ENCODE results near the gene MBNL2. TPM values are rescaled to one million over a fixed set of nuclear protein-coding genes. Genes with fewer than 3 reads are reported as not detected.

MBNL2 gene
- total and polyA plus RNA-seq, 4 donors = 26.9 to 101 (median 48.4) TPM

DNA sequence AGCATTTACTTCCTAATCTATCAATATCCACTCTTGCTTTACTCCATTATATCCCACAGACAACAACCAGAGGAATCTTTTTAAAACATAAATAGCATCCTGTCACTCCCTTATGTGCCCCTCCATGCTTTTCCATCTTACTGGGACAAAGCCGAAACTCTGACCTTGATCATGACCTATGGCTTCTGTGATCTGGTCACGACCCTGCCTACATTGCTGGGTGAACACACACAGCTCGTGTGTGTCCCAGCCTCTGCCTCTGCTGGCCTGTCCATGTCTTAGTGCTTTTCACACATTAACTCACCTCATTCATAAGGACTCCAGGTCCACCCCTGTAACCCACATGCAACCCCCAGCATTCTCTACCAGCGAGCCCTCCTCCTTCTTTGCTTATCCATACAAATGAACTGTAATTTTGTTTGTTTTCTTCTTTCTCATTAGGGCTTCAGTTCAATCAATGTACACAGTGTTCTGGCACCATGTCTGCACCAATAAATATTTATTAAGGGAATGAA lies 115.9 kb downstream of the MBNL2 start:
- no peak for DNase-seq (ENCODE audit: low read depth in 4 of 6, low spot score in 6 of 6)
- 84% methylated on average over 3 of the region's 4 CpGs for WGBS (ENCODE audit: insufficient coverage)
- Histone ChIP-seq H3K4me3 (ENCODE audit: low read depth, low read length) (no peak overlapping the region), H3K9me3 (ENCODE audit: control insufficient read depth, insufficient read depth, low read length) (no peaks in the 10 kb centered on the region), H3K4me1 (ENCODE audit: control insufficient read depth, insufficient read depth, low read length) (peaks cover 12% of the 10 kb centered on the region), H3K27me3 (ENCODE audit: control insufficient read depth, insufficient read depth, low read length) (no peaks in the 10 kb centered on the region), H3K27ac (ENCODE audit: low read depth, low read length) (no peak overlapping the region), H3K36me3 (ENCODE audit: control insufficient read depth, insufficient read depth, low read length) (no peaks in the 10 kb centered on the region)

- H3K4me3 ChIP-seq (ENCODE audit: low read depth, low read length) = no peak overlapping the region
- 49% methylated on average over 13 of the region's 16 CpGs for WGBS (ENCODE audit: insufficient coverage)
- no peaks in the 10 kb centered on the region for H3K9me3 ChIP-seq (ENCODE audit: control insufficient read depth, insufficient read depth, low read length)
- no peaks in the 10 kb centered on the region for H3K27me3 ChIP-seq (ENCODE audit: control insufficient read depth, insufficient read depth, low read length)
- no peak overlapping the region for H3K27ac ChIP-seq (ENCODE audit: low read depth, low read length)
- H3K36me3 ChIP-seq (ENCODE audit: control insufficient read depth, insufficient read depth, low read length) = no peaks in the 10 kb centered on the region
- DNase-seq (ENCODE audit: low read depth in 4 of 6, low spot score in 6 of 6) = peak in 1 of 6 donors; percentile 60
- peaks cover 12% of the 10 kb centered on the region for H3K4me1 ChIP-seq (ENCODE audit: control insufficient read depth, insufficient read depth, low read length)
These were observed 116.4 kb downstream of the MBNL2 start for GRCh38 chr13:97338571-97338970.

DNA sequence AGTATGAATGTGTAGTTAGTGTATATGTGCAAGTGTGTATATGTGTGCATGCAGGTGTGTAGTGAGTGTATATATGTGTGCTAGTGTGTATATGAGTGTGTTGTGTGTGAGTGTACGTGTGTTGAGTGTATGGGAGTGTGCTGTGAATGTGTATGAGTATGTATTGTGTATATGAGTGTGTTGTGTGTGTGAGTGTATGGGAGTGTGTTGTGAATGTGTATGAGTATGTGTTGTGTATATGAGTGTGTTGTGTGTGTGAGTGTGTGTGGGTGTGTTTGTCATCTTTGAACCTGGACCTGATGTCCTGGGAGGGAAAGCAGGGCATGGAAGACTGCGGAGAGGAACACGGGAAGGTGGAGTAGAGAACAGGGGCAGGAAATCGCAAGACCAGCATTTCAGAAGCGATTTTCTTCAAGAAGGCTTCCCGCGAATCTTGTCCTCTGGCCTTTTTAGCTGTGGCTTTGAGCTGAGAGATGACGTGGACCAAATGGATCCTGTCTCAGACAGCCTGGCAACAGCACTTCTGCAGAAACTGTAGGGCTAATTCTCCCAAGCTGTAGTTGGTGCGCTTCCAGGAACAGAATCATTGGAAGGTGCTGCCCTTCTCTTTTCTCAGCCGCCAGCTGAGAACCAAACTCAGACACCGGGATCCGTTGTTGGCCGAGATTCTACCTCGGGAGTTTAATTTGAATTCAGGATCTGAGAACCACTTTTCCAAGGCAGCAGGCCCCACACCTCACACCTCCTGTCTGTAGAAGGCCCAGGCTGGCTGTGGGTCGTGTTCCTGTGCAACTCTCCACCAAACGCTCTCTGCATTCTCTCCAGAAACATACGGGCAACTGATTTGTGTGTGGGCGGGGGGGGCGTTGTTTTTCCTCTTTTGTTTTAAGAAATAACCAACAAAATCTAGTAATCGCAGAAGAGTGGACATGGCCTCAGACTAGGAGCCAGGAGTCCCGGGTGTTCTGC lies 117.2 kb downstream of the MBNL2 start:
- DNase-seq (ENCODE audit: low read depth in 4 of 6, low spot score in 6 of 6) = peak in 2 of 6 donors; percentile 38 to 55
- no peaks in the 10 kb centered on the region for H3K9me3 ChIP-seq (ENCODE audit: control insufficient read depth, insufficient read depth, low read length)
- H3K4me1 ChIP-seq (ENCODE audit: control insufficient read depth, insufficient read depth, low read length) = peaks cover 12% of the 10 kb centered on the region
- 78% methylated on average over 16 of the region's 21 CpGs for WGBS (ENCODE audit: insufficient coverage)
- H3K27me3 ChIP-seq (ENCODE audit: control insufficient read depth, insufficient read depth, low read length) = no peaks in the 10 kb centered on the region
- no peak overlapping the region for H3K27ac ChIP-seq (ENCODE audit: low read depth, low read length)
- no peak overlapping the region for H3K4me3 ChIP-seq (ENCODE audit: low read depth, low read length)
- no peaks in the 10 kb centered on the region for H3K36me3 ChIP-seq (ENCODE audit: control insufficient read depth, insufficient read depth, low read length)

DNA sequence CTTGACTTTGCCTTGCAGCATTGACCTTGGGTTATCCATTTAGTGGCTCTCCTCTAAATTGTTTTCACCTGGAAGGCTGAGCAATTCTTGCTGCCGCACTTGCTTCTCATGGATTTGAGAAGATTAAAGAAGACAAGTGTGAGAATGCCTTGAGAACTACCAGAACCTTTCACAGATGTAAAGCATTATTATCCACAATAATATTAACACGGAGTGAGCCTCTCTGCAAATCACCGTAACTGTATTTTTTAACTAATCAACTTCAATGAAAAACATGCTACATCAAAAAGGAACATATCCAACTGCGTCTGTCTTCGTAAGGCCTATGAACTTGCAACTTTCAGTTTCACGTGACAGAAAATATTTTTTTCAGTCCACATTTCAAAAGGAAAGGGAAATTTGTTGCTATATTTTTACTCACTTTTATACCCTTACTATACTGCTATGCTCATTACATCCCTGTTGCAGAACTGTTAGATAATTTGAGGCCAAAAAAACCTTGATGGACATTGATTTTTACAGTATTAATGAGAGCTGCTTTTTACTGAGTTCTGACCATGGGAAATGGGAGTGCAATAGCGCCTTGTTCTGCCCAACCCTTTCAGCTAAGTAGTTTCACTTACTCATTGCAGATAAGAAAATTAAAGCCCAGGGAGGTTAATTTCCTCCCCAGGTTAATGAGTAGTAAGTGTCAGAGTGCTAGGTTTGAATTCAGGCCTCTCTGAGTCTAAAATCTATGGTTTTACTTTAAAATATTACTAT lies 118.0 kb downstream of the MBNL2 start:
- Histone ChIP-seq H3K9me3 (ENCODE audit: control insufficient read depth, insufficient read depth, low read length) (no peaks in the 10 kb centered on the region), H3K27ac (ENCODE audit: low read depth, low read length) (no peak overlapping the region), H3K4me1 (ENCODE audit: control insufficient read depth, insufficient read depth, low read length) (peaks cover 12% of the 10 kb centered on the region), H3K4me3 (ENCODE audit: low read depth, low read length) (no peak overlapping the region), H3K36me3 (ENCODE audit: control insufficient read depth, insufficient read depth, low read length) (no peaks in the 10 kb centered on the region), H3K27me3 (ENCODE audit: control insufficient read depth, insufficient read depth, low read length) (no peaks in the 10 kb centered on the region)
- DNase-seq (ENCODE audit: low read depth in 4 of 6, low spot score in 6 of 6) = no peak
- 89% methylated on average over 2 of the region's 7 CpGs for WGBS (ENCODE audit: insufficient coverage)

DNA sequence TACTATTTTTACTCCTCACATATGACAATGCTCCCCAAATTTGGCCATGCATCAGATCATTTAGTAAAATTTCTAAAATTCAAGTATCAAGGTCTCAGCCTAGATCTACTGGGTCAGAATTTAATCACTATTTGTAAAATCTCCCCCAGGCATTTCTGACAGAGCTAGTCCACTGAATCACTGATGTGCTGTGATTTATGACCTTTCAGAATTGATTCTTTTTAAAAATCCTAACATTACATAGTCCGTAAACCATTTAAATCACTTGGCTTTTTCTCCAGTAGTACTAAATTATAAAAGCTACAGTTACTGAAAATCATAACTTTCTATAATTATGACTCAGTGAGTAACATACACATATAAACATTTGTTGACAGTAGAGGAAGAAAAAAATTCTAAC lies 119.0 kb downstream of the MBNL2 start:
- no peak overlapping the region for H3K4me3 ChIP-seq (ENCODE audit: low read depth, low read length)
- H3K27me3 ChIP-seq (ENCODE audit: control insufficient read depth, insufficient read depth, low read length) = no peaks in the 10 kb centered on the region
- peaks cover 12% of the 10 kb centered on the region for H3K4me1 ChIP-seq (ENCODE audit: control insufficient read depth, insufficient read depth, low read length)
- H3K36me3 ChIP-seq (ENCODE audit: control insufficient read depth, insufficient read depth, low read length) = no peaks in the 10 kb centered on the region
- no peak overlapping the region for H3K27ac ChIP-seq (ENCODE audit: low read depth, low read length)
- WGBS (ENCODE audit: insufficient coverage) = no CpG with 5 or more reads among the region's 1 CpG
- no peaks in the 10 kb centered on the region for H3K9me3 ChIP-seq (ENCODE audit: control insufficient read depth, insufficient read depth, low read length)
- DNase-seq (ENCODE audit: low read depth in 4 of 6, low spot score in 6 of 6) = no peak

DNA sequence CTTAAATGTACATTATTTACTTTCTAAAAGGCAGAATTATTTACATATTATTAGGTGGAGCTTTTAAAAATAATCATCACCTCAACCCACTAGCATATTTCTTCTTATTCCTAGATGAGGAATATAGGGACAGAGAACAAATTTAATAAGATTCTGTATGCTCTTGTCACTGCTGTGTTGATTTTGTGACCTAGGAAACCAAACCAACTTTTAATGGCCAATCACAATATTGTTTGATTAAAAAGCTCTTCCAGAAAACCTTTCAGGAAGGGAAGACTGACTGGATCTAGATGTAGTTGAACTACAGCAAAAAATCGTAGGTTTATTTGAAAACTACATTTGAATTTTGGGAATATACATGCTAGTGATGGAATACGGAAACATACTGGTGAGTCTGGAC lies 120.0 kb downstream of the MBNL2 start:
- Histone ChIP-seq H3K36me3 (ENCODE audit: control insufficient read depth, insufficient read depth, low read length) (peaks cover 8% of the 10 kb centered on the region), H3K4me3 (ENCODE audit: low read depth, low read length) (no peak overlapping the region), H3K4me1 (ENCODE audit: control insufficient read depth, insufficient read depth, low read length) (peaks cover 12% of the 10 kb centered on the region), H3K27ac (ENCODE audit: low read depth, low read length) (no peak overlapping the region), H3K27me3 (ENCODE audit: control insufficient read depth, insufficient read depth, low read length) (no peaks in the 10 kb centered on the region), H3K9me3 (ENCODE audit: control insufficient read depth, insufficient read depth, low read length) (no peaks in the 10 kb centered on the region)
- no peak for DNase-seq (ENCODE audit: low read depth in 4 of 6, low spot score in 6 of 6)
- WGBS (ENCODE audit: insufficient coverage) = no CpG with 5 or more reads among the region's 2 CpGs

- Histone ChIP-seq H3K4me3 (ENCODE audit: low read depth, low read length) (no peak overlapping the region), H3K36me3 (ENCODE audit: control insufficient read depth, insufficient read depth, low read length) (peaks cover 10% of the 10 kb centered on the region), H3K27ac (ENCODE audit: low read depth, low read length) (no peak overlapping the region), H3K9me3 (ENCODE audit: control insufficient read depth, insufficient read depth, low read length) (no peaks in the 10 kb centered on the region), H3K4me1 (ENCODE audit: control insufficient read depth, insufficient read depth, low read length) (peaks cover 12% of the 10 kb centered on the region), H3K27me3 (ENCODE audit: control insufficient read depth, insufficient read depth, low read length) (no peaks in the 10 kb centered on the region)
- no peak for DNase-seq (ENCODE audit: low read depth in 4 of 6, low spot score in 6 of 6)
- WGBS (ENCODE audit: insufficient coverage) = 91% methylated on average over 7 of the region's 8 CpGs
These were observed 120.8 kb downstream of the MBNL2 start for GRCh38 chr13:97342936-97343335.

GRCh38 chr13:97344265-97345175 lies 122.4 kb downstream of the MBNL2 start:
- DNase-seq (ENCODE audit: low read depth in 4 of 6, low spot score in 6 of 6) = peak in 5 of 6 donors; percentile 47 to 92 (median 71)
- peaks cover 2% of the 10 kb centered on the region for H3K4me1 ChIP-seq (ENCODE audit: control insufficient read depth, insufficient read depth, low read length)
- no peaks in the 10 kb centered on the region for H3K9me3 ChIP-seq (ENCODE audit: control insufficient read depth, insufficient read depth, low read length)
- peaks cover 10% of the 10 kb centered on the region for H3K36me3 ChIP-seq (ENCODE audit: control insufficient read depth, insufficient read depth, low read length)
- H3K27me3 ChIP-seq (ENCODE audit: control insufficient read depth, insufficient read depth, low read length) = no peaks in the 10 kb centered on the region
- H3K4me3 ChIP-seq (ENCODE audit: low read depth, low read length) = no peak overlapping the region
- WGBS (ENCODE audit: insufficient coverage) = 52% methylated on average over 4 of the region's 5 CpGs
- H3K27ac ChIP-seq (ENCODE audit: low read depth, low read length) = no peak overlapping the region

- Histone ChIP-seq H3K27me3 (ENCODE audit: control insufficient read depth, insufficient read depth, low read length) (no peaks in the 10 kb centered on the region), H3K36me3 (ENCODE audit: control insufficient read depth, insufficient read depth, low read length) (peaks cover 10% of the 10 kb centered on the region), H3K4me3 (ENCODE audit: low read depth, low read length) (no peak overlapping the region), H3K27ac (ENCODE audit: low read depth, low read length) (no peak overlapping the region), H3K4me1 (ENCODE audit: control insufficient read depth, insufficient read depth, low read length) (no peaks in the 10 kb centered on the region), H3K9me3 (ENCODE audit: control insufficient read depth, insufficient read depth, low read length) (peaks cover 4% of the 10 kb centered on the region)
- no peak for DNase-seq (ENCODE audit: low read depth in 4 of 6, low spot score in 6 of 6)
- WGBS (ENCODE audit: insufficient coverage) = 80% methylated on average over 1 of the region's 2 CpGs
These were observed 124.0 kb downstream of the MBNL2 start for GRCh38 chr13:97346097-97346496.
